Neural cell (in vitro differentiated cells): ENCODE results near the gene TSFM.

Experiments
- CTCF ChIP-seq: fragments of 450-650 bp; IDR thresholded peaks from 2 replicates; pipeline ENCODE4 v1.5.1; 2014; ENCODE audit warnings: antibody characterized with exemption, mild to moderate bottlenecking, moderate library complexity; ENCODE audit not compliant: poor library complexity, severe bottlenecking
- EZH2 ChIP-seq: fragments of 200-600, 300-800 bp; shearing (Covaris generic), sonication (generic); IDR thresholded peaks from 2 replicates; pipeline ENCODE4 v1.6.1; 2014; ENCODE audit warnings: antibody characterized with exemption, low read length, borderline replicate concordance, mild to moderate bottlenecking; ENCODE audit not compliant: insufficient read depth, poor library complexity, severe bottlenecking
- POLR2AphosphoS5 ChIP-seq: IDR thresholded peaks from 2 replicates; pipeline ENCODE4 v1.6.1; 2012
- RAD21 ChIP-seq: fragments of 450-650 bp; conservative IDR thresholded peaks from 2 replicates; pipeline ENCODE4 v1.6.1; 2014; ENCODE audit warnings: antibody characterized with exemption, mild to moderate bottlenecking, moderate library complexity
- REST ChIP-seq: IDR thresholded peaks from 2 replicates; pipeline ENCODE4 v1.6.1; 2012; ENCODE audit warnings: borderline replicate concordance

GRCh38 chr12:57838594-57839302 is 56.2 kb downstream of the TSFM start:
- TF ChIP-seq CTCF (no peak), REST (no peak), POLR2AphosphoS5 (no peak), EZH2 (no peak), RAD21 (no peak)
